HG02938 (cell line): ENCODE results near the gene EIF1.
A peak's percentile ranks its signal among the peaks of the same experiment; 100 is the strongest.
"Not testable (repeated sequence)": the region's sequence is repeated elsewhere in the genome, so short reads cannot be mapped to it uniquely, and the experiment has no call there.

Experiments
- ATAC-seq: cut with Tn5 transposase; IDR thresholded peaks from one replicate; pipeline ENCODE4 v1.9.1; 2021; ENCODE audit warnings: mild to moderate bottlenecking, moderate library complexity; ENCODE audit not compliant: unreplicated experiment

EIF1 gene

GRCh38 chr17:41655611-41656111 lies 33.0 kb upstream of the EIF1 start:
- ATAC-seq = no peak

GRCh38 chr17:41656249-41657023 lies 32.2 kb upstream of the EIF1 start:
- ATAC-seq = no peak

DNA sequence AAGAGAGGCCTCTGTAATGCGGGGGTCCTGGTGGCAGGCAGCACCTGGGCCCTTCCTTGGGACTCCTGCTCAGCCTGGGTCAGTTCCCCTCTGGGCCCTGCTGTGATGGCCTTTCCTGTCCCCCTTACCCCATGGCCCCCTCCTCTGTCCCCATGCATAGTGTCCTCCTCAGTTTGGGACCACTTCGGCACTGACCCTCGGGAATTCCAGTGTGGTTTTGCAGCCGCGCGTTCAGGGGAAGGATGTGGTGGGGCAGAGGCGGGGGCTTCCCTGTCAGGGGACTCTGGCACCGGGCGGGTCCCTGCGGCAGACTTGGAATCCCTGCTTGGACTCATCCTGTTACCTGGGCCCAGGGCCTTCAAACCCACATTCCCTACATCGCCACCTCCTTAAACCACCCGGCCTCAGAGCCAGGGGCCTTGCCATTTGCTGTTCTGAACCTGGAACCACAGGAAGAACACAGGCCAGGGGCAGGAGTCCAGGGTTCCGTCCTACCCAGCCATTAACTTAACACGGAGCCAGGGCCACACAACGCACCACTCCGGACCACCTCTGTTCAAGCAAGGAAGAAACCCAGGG lies 31.4 kb upstream of the EIF1 start:
- no peak for ATAC-seq

DNA sequence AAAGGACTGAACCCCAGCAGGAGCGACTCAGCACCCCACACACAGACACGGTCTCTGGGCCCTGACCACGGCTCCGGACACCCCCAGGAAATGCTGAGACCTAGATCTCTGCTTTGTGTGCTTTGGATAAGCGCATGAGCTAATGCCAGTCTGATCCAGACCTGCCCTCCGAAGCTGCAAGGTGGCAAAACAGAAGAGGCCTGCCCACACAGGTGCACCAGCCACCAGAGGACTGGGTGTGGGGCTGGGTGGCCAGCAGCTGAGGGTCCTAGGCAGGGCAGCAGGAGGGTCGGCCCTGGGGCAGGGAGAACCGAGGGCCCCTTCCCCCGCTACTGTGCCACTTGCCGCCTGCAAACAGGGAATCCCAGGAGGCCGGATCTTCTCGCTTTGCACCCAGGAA lies 30.7 kb upstream of the EIF1 start:
- no peak for ATAC-seq

DNA sequence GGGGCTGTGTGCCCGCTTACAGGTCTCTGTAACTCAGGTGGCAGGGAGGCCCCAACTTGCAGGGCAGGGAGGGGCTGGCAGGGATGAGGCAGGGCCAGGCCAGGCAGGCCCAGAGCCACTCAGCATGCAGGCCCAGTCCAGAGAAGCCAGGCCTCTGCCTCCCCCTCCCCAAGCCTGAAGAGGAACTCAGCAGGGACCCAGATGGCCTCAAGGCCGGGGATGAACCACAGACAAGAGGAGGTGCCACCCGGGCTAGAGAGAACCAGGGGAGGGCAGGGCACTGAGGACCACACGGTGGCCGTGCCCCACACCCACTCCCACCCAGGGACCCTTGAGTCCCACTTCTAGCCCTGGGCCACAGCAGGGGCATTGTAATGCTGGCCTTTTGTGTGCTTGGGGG lies 29.8 kb upstream of the EIF1 start:
- no peak for ATAC-seq

GRCh38 chr17:41659427-41660212 lies 29.1 kb upstream of the EIF1 start:
- ATAC-seq = no peak

GRCh38 chr17:41660221-41660711 lies 28.4 kb upstream of the EIF1 start:
- ATAC-seq = no peak

GRCh38 chr17:41663451-41664171 lies 25.1 kb upstream of the EIF1 start:
- no peak for ATAC-seq

- no peak for ATAC-seq
Observed at GRCh38 chr17:41664172-41664457, 24.6 kb upstream of the EIF1 start.

DNA sequence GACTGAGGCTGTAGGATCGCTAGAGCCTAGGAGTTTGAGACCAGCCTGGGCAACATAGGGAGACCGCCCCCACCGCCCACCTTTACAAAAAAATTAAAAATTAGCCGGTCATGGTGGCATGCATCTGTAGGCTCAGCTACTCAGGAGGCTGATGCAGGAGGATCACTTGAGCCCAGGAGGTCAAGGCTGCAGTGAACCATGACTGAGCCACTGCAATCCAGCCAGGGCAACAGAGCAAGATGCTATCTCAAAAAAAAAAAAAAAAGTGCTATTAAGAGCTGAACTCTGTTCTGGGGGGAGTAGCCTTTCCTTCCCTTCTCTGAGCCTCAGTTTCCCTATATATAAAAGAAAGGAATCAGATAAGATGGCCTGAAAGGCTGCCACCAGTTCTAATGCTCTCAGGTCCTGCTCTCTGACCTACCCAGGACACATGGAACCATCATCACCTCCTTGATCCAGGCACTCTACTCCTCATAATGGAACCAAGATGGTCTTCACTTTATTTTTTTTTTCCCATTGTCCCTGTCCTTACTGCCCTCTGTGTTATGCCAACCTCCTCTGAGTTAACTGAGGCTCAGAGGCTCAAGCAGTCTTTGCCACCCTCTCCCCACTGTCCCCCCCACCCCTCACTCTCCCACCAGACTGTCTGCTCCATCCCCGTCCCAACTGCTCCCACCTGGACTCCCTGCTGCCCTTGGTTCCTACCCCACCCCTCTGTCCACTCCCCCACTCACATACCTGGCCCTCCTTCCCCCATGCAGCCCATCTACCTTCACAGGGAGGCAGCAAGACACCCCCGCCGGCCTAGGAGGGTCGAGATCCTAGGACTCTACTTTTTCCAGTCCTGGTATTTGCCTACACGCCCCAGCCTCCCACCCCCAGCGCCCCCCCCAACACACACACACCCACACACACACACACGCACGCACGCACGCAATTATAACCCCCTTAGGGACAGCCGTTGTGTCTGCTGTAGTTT lies 23.8 kb upstream of the EIF1 start:
- no peak for ATAC-seq

- ATAC-seq = peak; percentile 48
Observed at GRCh38 chr17:41665566-41666236, 23.0 kb upstream of the EIF1 start.

DNA sequence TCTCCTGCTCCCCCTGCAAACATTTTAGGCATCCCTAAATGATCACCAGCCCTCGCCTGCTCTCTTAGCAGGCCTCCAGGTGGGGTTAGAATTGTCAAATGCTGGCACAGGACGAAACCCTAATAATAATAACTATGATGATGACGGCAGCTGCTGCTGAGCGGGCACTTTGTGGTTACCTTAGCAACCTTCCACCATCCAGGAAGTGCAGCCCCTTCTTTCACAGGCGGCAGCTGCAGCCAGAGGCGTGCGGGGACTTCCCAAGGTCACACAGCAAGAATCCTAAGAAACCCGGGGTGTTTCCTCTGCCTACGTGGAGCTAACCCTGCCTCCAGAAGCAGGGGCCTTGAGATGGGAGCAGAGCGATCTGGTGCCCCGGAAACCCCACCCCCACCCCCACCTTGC lies 22.4 kb upstream of the EIF1 start:
- ATAC-seq = peak; percentile 34

DNA sequence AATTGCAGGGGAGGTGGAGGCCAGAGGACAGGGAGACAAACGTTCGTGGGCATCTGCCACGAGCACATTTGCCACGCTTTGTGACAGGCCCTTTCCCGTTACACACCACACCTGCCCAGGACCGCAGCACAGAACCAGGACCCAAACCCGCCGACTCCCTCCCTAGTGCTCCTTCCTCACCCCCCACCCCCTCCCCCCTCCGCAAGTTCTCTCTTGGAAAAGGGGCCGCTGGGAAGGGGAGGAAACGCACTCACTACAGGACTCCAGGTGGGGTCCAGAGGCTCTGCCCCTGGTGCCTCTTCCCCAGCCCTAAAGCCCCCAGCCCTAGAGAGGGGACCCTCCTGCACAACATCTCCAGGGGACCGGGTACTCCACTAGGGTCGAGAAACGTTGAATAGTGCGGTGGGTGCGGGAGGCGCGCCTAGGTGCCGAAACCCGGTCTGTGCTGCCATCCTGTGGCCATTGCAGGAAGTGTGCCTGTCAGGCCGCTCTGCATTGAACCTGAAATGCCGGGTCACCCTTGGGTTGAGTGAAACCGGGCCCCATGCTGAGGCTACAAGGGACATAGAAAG lies 21.9 kb upstream of the EIF1 start:
- ATAC-seq = no peak

GRCh38 chr17:41667280-41668041 lies 21.2 kb upstream of the EIF1 start:
- ATAC-seq = no peak

GRCh38 chr17:41672153-41672552 lies 16.5 kb upstream of the EIF1 start:
- no peak for ATAC-seq

DNA sequence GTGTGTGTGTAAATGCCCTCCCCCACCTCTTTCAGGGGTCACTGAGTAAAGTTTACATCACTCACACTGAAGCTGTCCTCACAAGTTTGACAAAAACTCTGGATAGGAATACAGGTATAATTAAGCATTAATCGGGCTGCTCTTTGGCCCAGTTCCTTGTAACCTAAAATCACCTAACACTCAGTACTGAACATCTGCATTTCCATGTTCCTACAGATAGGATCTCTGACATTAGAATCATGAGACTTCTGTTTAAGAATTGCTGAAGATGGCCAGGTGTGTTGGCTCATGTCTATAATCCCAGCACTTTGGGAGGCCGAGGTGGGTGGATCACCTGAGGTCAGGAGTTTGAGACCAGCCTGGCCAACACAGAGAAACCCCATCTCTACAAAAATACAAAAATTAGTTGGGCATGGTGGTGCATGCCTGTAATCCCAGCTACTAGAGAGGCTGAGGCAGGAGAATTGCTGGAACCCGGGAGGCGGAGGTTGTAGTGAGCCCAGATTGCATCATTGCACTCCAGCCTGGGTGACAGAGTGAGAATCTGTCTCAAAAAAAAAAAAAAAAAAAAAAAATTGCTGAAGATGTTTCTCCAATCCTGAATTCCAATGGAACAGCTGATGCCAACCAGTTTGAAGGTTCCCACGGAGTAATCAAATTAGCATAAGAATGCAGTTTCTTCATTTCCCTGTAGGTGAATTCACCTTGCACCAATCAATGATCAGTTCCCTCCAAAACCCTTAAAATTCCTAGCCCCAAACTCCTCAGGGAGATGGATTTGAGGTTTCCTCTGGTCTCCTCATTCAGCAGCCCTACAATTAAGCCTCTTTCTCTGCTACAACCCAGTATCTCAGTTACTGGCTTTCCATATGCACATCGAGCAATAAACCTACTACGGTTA lies 13.3 kb upstream of the EIF1 start:
- not testable (repeated sequence) for ATAC-seq

DNA sequence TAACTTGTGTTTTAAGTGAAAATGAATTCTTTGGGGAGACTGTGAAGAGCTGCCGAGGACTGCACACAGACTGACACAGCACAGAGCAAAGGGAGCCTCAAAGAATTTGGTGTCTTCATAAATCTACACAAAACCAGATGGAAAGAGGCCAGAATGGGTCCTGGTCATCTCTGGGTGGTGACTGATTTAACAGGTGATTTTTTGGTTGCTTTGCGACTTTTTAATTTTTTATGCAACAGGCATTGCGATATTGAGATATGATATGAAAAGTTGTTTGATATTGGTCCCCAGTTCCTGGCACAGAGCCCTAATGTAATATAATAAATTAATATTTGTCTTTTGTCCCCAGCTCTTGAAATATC lies 12.6 kb upstream of the EIF1 start:
- ATAC-seq = no peak
